ENCODE data around the gene ABLIM1.

GRCh38 chr10:114432566-114433093 lies 225.4 kb downstream of the ABLIM1 start:
- TF ChIP-seq POLR2A (IDR thresholded peaks at IDR 0.05; ENCODE audit: low read length) (no peak), GATA1 (IDR thresholded peaks at IDR 0.05; ENCODE audit: low read depth, low read length) (no peak)

Data from erythroblast (primary cell).